Tibial nerve (tissue), 4 donors: ENCODE results near the gene CXCR5.

Source experiments
- CTCF ChIP-seq, 5 experiments: fragments of 200-600 bp in 3 of 5; fragments of 450-650 bp in 2 of 5; sonication (generic) in 3 of 5; IDR thresholded peaks; one replicate each; pipeline ENCODE4 v1.5.1; 2016 to 2019; ENCODE audit warnings: antibody characterized with exemption in 5 of 5, mild to moderate bottlenecking in 3 of 5, moderate library complexity in 2 of 5
- EP300 ChIP-seq, 2 donors: sonication (generic); formaldehyde crosslinking; IDR thresholded peaks; one replicate each; pipeline ENCODE4 v1.6.1; 2017; ENCODE audit warnings: antibody characterized with exemption in 2 of 2, mild to moderate bottlenecking in 1 of 2
- POLR2A ChIP-seq, 2 donors: fragments of 450-650 bp; IDR thresholded peaks; one replicate each; pipeline ENCODE4 v1.6.1; 2017; ENCODE audit warnings: antibody characterized with exemption in 2 of 2, mild to moderate bottlenecking in 2 of 2, moderate library complexity in 2 of 2

GRCh38 chr11:118908901-118909618 lies 25.4 kb downstream of the CXCR5 start:
- TF ChIP-seq CTCF (IDR thresholded peaks at IDR 0.05) (peak in 2 of 5 experiments; percentile 20 to 36), POLR2A (IDR thresholded peaks at IDR 0.05) (peak; percentile 25 to 51), EP300 (IDR thresholded peaks at IDR 0.05) (peak; percentile 17 to 80)
